HEK293 (cell line): ENCODE measurements around the gene TINAGL1.

ENCODE experiments used
- CTCF ChIA-PET: fragments of 350-600 bp; formaldehyde crosslinking; extraction: SDS; loops from one replicate; lab custom pipeline; 2021; ENCODE audit warnings: antibody characterized with exemption; lab: Yijun Ruan, JAX
- POLR2A ChIA-PET: fragments of 300-600 bp; formaldehyde crosslinking; extraction: SDS; loops from one replicate; lab custom pipeline; 2020; ENCODE audit warnings: antibody characterized with exemption, inconsistent platforms; lab: Yijun Ruan, JAX
- H3K27ac ChIP-seq: fragments of 200-500 bp; sonication (Bioruptor generic); 2 replicates; pipeline ENCODE4 v1.5.1; 2014; ENCODE audit warnings: low read depth, low read length, control low read depth, inconsistent platforms; ENCODE audit errors: extremely low read depth
- H3K36me3 ChIP-seq, 2 experiments: fragments of 200-500 bp in 1 of 2; sonication (Bioruptor generic) in 1 of 2; 1 replicate in 1 of 2; 2 replicates in 1 of 2; pipeline ENCODE4 v1.5.1; 2014 to 2017; ENCODE audit warnings: inconsistent platforms in 2 of 2, low read length in 2 of 2; ENCODE audit not compliant: control insufficient read depth in 2 of 2, insufficient read depth in 1 of 2
- H3K4me1 ChIP-seq: fragments of 200-500 bp; sonication (Bioruptor generic); 2 replicates; pipeline ENCODE4 v1.5.1; 2014; ENCODE audit warnings: mild to moderate bottlenecking, low read length, inconsistent platforms; ENCODE audit not compliant: control insufficient read depth, insufficient read depth
- H3K4me3 ChIP-seq: 2 replicates; pipeline ENCODE4 v1.5.1; 2011; ENCODE audit warnings: low read depth, mild to moderate bottlenecking, control low read depth, low read length, moderate library complexity
- H3K9me3 ChIP-seq: fragments of 200-500 bp; sonication (Bioruptor generic); 2 replicates; pipeline ENCODE4 v1.5.1; 2014; ENCODE audit warnings: low read depth, low read length, inconsistent platforms; ENCODE audit not compliant: control insufficient read depth, insufficient read depth
- GLI2 ChIP-seq: fragments of 450-650 bp; formaldehyde crosslinking; IDR thresholded peaks from 2 replicates; pipeline ENCODE4; 2017; ENCODE audit warnings: missing biosample characterization, missing genetic modification characterization, low read depth, borderline replicate concordance
- HOXC10 ChIP-seq: sonication (generic); formaldehyde crosslinking; IDR thresholded peaks from 2 replicates; pipeline ENCODE4 v1.8.1; 2023; ENCODE audit warnings: mild to moderate bottlenecking, missing genetic modification reagents
- KLF8 ChIP-seq: fragments of 450-650 bp; formaldehyde crosslinking; IDR thresholded peaks from 2 replicates; pipeline ENCODE4 v1.5.1; 2016; ENCODE audit warnings: missing biosample characterization, missing genetic modification characterization
- KLF9 ChIP-seq: fragments of 450-650 bp; formaldehyde crosslinking; IDR thresholded peaks from 2 replicates; pipeline ENCODE4 v1.5.1; 2016; ENCODE audit warnings: missing biosample characterization, missing genetic modification characterization, low read depth
- ZBTB20 ChIP-seq: fragments of 450-650 bp; formaldehyde crosslinking; IDR thresholded peaks from 2 replicates; pipeline ENCODE4 v1.5.1; 2016; ENCODE audit warnings: missing biosample characterization, missing genetic modification characterization
- ZBTB48 ChIP-seq: fragments of 450-650 bp; formaldehyde crosslinking; IDR thresholded peaks from 2 replicates; pipeline ENCODE4 v1.5.1; 2016; ENCODE audit warnings: missing biosample characterization, missing genetic modification characterization
- ZFP3 ChIP-seq: fragments of 450-650 bp; formaldehyde crosslinking; IDR thresholded peaks from 2 replicates; pipeline ENCODE4 v1.5.1; 2016; ENCODE audit warnings: low read depth, missing biosample characterization, missing genetic modification characterization
- ZFP41 ChIP-seq: fragments of 450-650 bp; formaldehyde crosslinking; IDR thresholded peaks from 2 replicates; pipeline ENCODE4 v1.5.1; 2016; ENCODE audit warnings: missing biosample characterization, missing genetic modification characterization, borderline replicate concordance
- ZNF132 ChIP-seq: fragments of 450-650 bp; formaldehyde crosslinking; IDR thresholded peaks from 2 replicates; pipeline ENCODE4 v1.5.1; 2017; ENCODE audit warnings: missing biosample characterization, missing genetic modification characterization, borderline replicate concordance
- ZNF133 ChIP-seq: fragments of 450-650 bp; formaldehyde crosslinking; IDR thresholded peaks from 2 replicates; pipeline ENCODE4 v1.5.1; 2016; ENCODE audit warnings: missing biosample characterization, missing genetic modification characterization
- ZNF169 ChIP-seq: fragments of 450-650 bp; formaldehyde crosslinking; IDR thresholded peaks from 2 replicates; pipeline ENCODE4 v1.5.1; 2016; ENCODE audit warnings: missing biosample characterization, missing genetic modification characterization
- ZNF2 ChIP-seq: fragments of 450-650 bp; formaldehyde crosslinking; IDR thresholded peaks from 2 replicates; pipeline ENCODE4 v1.5.1; 2016; ENCODE audit warnings: missing biosample characterization, missing genetic modification characterization
- ZNF202 ChIP-seq: fragments of 450-650 bp; formaldehyde crosslinking; IDR thresholded peaks from 2 replicates; pipeline ENCODE4 v1.5.1; 2016; ENCODE audit warnings: missing biosample characterization, missing genetic modification characterization, borderline replicate concordance
- ZNF341 ChIP-seq: fragments of 450-650 bp; formaldehyde crosslinking; IDR thresholded peaks from 2 replicates; pipeline ENCODE4; 2016; ENCODE audit warnings: low read depth, missing biosample characterization, missing genetic modification characterization
- ZNF350 ChIP-seq: fragments of 450-650 bp; formaldehyde crosslinking; IDR thresholded peaks from 2 replicates; pipeline ENCODE4 v1.5.0; 2017; ENCODE audit warnings: missing biosample characterization, mild to moderate bottlenecking, missing genetic modification characterization
- ZNF354C ChIP-seq: fragments of 450-650 bp; formaldehyde crosslinking; IDR thresholded peaks from 2 replicates; pipeline ENCODE4 v1.5.1; 2016; ENCODE audit warnings: missing biosample characterization, missing genetic modification characterization, low read depth, borderline replicate concordance
- ZNF501 ChIP-seq: fragments of 450-650 bp; formaldehyde crosslinking; IDR thresholded peaks from 2 replicates; pipeline ENCODE4 v1.5.1; 2016; ENCODE audit warnings: missing biosample characterization, missing genetic modification characterization
- ZNF555 ChIP-seq: fragments of 450-650 bp; formaldehyde crosslinking; conservative IDR thresholded peaks from 2 replicates; pipeline ENCODE4 v1.5.1; 2017; ENCODE audit warnings: missing biosample characterization, mild to moderate bottlenecking, missing genetic modification characterization, inconsistent platforms
- ZNF600 ChIP-seq: fragments of 450-650 bp; formaldehyde crosslinking; IDR thresholded peaks from 2 replicates; pipeline ENCODE4 v1.5.1; 2016; ENCODE audit warnings: missing biosample characterization, missing genetic modification characterization
- ZNF747 ChIP-seq: fragments of 450-650 bp; formaldehyde crosslinking; IDR thresholded peaks from 2 replicates; pipeline ENCODE4 v1.5.1; 2016; ENCODE audit warnings: missing biosample characterization, missing genetic modification characterization
- ZNF830 ChIP-seq: fragments of 450-650 bp; IDR thresholded peaks from 2 replicates; pipeline ENCODE4 v1.5.0; 2018; ENCODE audit warnings: missing biosample characterization, missing genetic modification characterization, low read depth, mild to moderate bottlenecking, moderate library complexity
- ZNF837 ChIP-seq: fragments of 450-650 bp; formaldehyde crosslinking; IDR thresholded peaks from 2 replicates; pipeline ENCODE4 v1.5.1; 2016; ENCODE audit warnings: missing biosample characterization, missing genetic modification characterization
- TF ChIP-seq, protein P1 (sequence below): fragments of 450-650 bp; formaldehyde crosslinking; IDR thresholded peaks from 2 replicates; pipeline ENCODE4 v1.5.1; 2017; ENCODE audit warnings: missing biosample characterization, missing genetic modification characterization
- TF ChIP-seq, protein P2 (sequence below): fragments of 450-650 bp; formaldehyde crosslinking; conservative IDR thresholded peaks from 2 replicates; pipeline ENCODE4 v1.5.1; 2016; ENCODE audit warnings: low read depth, missing biosample characterization, missing genetic modification characterization
- TF ChIP-seq, protein P3 (sequence below): fragments of 450-650 bp; formaldehyde crosslinking; IDR thresholded peaks from 2 replicates; pipeline ENCODE4 v1.5.1; 2016; ENCODE audit warnings: missing biosample characterization, missing genetic modification characterization

Gene TINAGL1

DNA sequence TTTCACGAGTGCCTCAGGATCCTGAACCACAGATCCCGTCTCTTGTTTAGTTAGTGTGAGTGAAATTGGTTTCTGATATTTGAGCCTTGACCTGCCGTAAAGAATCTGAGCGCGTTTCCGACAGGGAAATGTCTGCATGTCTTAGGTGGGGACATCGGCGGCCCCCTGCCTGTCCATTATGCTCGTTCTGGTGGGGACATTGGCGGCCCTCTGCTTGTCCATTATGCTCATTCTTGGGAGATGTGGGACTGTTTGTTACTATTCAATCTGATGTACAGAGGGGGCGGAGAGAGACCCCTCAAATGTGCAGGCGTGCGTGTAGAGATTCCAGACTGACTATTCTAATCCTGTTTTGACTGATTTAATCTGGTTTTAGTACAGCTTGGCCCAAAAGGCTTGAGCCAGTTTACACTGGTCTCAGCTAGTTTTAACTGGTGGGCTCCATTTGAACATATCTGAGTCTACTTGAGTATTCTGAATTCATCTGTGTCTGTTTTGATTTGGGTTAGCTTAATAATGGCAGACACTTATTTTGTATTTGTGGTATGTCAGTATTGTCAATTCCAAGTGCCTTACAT lies 6.6 kb upstream of the TINAGL1 start:
- no peaks in the 10 kb centered on the region for H3K36me3 ChIP-seq
- no peak overlapping the region for H3K4me3 ChIP-seq
- H3K27ac ChIP-seq = no peak overlapping the region
- TF ChIP-seq ZFP41 (tag by site-specific recombination) (no peak), ZBTB20 (no peak), ZNF501 (tag by site-specific recombination) (no peak), ZNF132 (tag by site-specific recombination) (no peak), ZBTB48 (tag by site-specific recombination) (no peak), ZNF350 (tag by site-specific recombination) (no peak), KLF9 (no peak), ZNF169 (tag by site-specific recombination) (no peak), ZNF830 (tag by site-specific recombination) (no peak), ZFP3 (no peak), ZNF354C (no peak)
- TF ChIP-seq, protein P1, sequence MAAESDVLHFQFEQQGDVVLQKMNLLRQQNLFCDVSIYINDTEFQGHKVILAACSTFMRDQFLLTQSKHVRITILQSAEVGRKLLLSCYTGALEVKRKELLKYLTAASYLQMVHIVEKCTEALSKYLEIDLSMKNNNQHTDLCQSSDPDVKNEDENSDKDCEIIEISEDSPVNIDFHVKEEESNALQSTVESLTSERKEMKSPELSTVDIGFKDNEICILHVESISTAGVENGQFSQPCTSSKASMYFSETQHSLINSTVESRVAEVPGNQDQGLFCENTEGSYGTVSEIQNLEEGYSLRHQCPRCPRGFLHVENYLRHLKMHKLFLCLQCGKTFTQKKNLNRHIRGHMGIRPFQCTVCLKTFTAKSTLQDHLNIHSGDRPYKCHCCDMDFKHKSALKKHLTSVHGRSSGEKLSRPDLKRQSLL (tag by site-specific recombination) = no peak
- TF ChIP-seq, protein P2, sequence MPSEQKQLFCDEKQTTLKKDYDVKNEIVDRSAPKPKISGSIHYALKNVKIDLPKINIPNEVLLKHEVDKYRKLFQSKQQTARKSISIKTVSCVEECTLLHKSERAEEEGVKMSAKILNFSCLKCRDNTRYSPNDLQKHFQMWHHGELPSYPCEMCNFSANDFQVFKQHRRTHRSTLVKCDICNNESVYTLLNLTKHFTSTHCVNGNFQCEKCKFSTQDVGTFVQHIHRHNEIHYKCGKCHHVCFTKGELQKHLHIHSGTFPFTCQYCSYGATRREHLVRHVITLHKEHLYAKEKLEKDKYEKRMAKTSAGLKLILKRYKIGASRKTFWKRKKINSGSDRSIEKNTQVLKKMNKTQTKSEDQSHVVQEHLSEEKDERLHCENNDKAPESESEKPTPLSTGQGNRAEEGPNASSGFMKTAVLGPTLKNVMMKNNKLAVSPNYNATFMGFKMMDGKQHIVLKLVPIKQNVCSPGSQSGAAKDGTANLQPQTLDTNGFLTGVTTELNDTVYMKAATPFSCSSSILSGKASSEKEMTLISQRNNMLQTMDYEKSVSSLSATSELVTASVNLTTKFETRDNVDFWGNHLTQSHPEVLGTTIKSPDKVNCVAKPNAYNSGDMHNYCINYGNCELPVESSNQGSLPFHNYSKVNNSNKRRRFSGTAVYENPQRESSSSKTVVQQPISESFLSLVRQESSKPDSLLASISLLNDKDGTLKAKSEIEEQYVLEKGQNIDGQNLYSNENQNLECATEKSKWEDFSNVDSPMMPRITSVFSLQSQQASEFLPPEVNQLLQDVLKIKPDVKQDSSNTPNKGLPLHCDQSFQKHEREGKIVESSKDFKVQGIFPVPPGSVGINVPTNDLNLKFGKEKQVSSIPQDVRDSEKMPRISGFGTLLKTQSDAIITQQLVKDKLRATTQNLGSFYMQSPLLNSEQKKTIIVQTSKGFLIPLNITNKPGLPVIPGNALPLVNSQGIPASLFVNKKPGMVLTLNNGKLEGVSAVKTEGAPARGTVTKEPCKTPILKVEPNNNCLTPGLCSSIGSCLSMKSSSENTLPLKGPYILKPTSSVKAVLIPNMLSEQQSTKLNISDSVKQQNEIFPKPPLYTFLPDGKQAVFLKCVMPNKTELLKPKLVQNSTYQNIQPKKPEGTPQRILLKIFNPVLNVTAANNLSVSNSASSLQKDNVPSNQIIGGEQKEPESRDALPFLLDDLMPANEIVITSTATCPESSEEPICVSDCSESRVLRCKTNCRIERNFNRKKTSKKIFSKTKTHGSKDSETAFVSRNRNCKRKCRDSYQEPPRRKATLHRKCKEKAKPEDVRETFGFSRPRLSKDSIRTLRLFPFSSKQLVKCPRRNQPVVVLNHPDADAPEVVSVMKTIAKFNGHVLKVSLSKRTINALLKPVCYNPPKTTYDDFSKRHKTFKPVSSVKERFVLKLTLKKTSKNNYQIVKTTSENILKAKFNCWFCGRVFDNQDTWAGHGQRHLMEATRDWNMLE (tag by site-specific recombination) = no peak
- TF ChIP-seq, protein P3, sequence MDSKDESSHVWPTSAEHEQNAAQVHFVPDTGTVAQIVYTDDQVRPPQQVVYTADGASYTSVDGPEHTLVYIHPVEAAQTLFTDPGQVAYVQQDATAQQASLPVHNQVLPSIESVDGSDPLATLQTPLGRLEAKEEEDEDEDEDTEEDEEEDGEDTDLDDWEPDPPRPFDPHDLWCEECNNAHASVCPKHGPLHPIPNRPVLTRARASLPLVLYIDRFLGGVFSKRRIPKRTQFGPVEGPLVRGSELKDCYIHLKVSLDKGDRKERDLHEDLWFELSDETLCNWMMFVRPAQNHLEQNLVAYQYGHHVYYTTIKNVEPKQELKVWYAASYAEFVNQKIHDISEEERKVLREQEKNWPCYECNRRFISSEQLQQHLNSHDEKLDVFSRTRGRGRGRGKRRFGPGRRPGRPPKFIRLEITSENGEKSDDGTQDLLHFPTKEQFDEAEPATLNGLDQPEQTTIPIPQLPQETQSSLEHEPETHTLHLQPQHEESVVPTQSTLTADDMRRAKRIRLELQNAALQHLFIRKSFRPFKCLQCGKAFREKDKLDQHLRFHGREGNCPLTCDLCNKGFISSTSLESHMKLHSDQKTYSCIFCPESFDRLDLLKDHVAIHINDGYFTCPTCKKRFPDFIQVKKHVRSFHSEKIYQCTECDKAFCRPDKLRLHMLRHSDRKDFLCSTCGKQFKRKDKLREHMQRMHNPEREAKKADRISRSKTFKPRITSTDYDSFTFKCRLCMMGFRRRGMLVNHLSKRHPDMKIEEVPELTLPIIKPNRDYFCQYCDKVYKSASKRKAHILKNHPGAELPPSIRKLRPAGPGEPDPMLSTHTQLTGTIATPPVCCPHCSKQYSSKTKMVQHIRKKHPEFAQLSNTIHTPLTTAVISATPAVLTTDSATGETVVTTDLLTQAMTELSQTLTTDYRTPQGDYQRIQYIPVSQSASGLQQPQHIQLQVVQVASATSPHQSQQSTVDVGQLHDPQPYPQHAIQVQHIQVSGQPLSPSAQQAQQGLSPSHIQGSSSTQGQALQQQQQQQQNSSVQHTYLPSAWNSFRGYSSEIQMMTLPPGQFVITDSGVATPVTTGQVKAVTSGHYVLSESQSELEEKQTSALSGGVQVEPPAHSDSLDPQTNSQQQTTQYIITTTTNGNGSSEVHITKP (tag by site-specific recombination) = no peak
- no peaks in the 10 kb centered on the region for H3K9me3 ChIP-seq
- ChIA-PET CTCF (interaction anchor here (1.0 to 3.7 kb wide), 2 partner anchors 23 to 146 kb away, joined by 3 to 16 read pairs; no protein-coding TSS in a partner anchor), POLR2A (interaction anchor here (1.1 kb wide), 1 partner anchor 131 kb away, joined by 3 read pairs; no protein-coding TSS in a partner anchor)
- no peaks in the 10 kb centered on the region for H3K4me1 ChIP-seq

DNA sequence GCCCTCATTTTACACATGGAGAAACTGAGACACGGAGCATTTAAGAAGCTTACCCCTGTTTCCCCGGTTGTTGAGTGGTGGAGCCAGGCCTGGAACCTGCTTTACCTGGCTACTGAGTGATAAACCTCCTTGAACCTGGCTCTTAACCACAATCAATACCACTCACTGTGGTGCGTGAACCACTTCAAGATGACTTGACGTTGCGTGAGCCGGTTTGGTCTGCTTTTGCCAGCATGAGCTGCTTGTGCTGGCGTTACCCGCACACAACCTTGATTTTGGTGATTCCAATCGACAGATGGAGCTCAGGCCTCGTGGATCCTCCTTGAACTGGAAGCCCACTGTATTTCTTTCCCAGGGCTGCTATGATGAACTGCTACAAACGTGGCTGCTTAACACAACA lies 6.1 kb upstream of the TINAGL1 start:
- POLR2A ChIA-PET = interaction anchor here (1.1 kb wide), 1 partner anchor 131 kb away, joined by 3 read pairs; no protein-coding TSS in a partner anchor
- CTCF ChIA-PET = interaction anchor here (1.0 to 3.7 kb wide), 3 partner anchors 18 to 145 kb away, joined by 3 to 16 read pairs (median 3); no protein-coding TSS in a partner anchor
- no peaks in the 10 kb centered on the region for H3K4me1 ChIP-seq
- no peaks in the 10 kb centered on the region for H3K36me3 ChIP-seq
- H3K9me3 ChIP-seq = no peaks in the 10 kb centered on the region
- H3K4me3 ChIP-seq = no peak overlapping the region
- no peak overlapping the region for H3K27ac ChIP-seq
- TF ChIP-seq ZNF341 (tag by site-specific recombination) (no peak), KLF8 (tag by site-specific recombination) (no peak), ZNF555 (tag by site-specific recombination) (no peak), KLF9 (no peak), ZNF600 (no peak), HOXC10 (no peak), ZNF837 (no peak), ZNF2 (tag by site-specific recombination) (no peak), ZNF202 (tag by site-specific recombination) (no peak), GLI2 (tag by site-specific recombination) (no peak), ZNF133 (tag by site-specific recombination) (no peak), ZNF169 (tag by site-specific recombination) (no peak), ZNF747 (tag by site-specific recombination) (no peak)
